Heart right ventricle (tissue), 16 donors: ENCODE results near the gene RGMA. TPM values are rescaled to one million over a fixed set of nuclear protein-coding genes. Genes with fewer than 3 reads are reported as not detected.

Experiments
- ATAC-seq, 8 donors: fragments of 200-7000 bp; cut with Tn5 transposase; one replicate each; pipeline ENCODE4 v1.9.1; 2020; ENCODE audit warnings: mild to moderate bottlenecking in 8 of 8, moderate library complexity in 8 of 8, moderate number of reproducible peaks in 1 of 8
- DNase-seq, 2 donors: peaks; one replicate each; pipeline ENCODE4 v3.0.0-alpha.2; 2020
- H3K27ac ChIP-seq, 10 donors: fragments of 200-600 bp; sonication (generic) in 2 of 10; one replicate each; pipeline versions ENCODE4 v1.5.0 to v1.8.0; 2020 to 2022; ENCODE audit warnings: mild to moderate bottlenecking in 3 of 10
- H3K27me3 ChIP-seq, 7 donors: fragments of 200-600 bp; one replicate each; pipeline ENCODE4 v1.8.0; 2021 to 2022; ENCODE audit warnings: mild to moderate bottlenecking in 2 of 7
- H3K36me3 ChIP-seq, 9 donors: fragments of 200-600 bp; sonication (generic) in 1 of 9; one replicate each; pipeline versions ENCODE4 v1.5.0 to v1.8.0; 2020 to 2022; ENCODE audit warnings: mild to moderate bottlenecking in 2 of 9
- H3K4me1 ChIP-seq, 9 donors: fragments of 200-600 bp; sonication (generic) in 1 of 9; one replicate each; pipeline versions ENCODE4 v1.5.0 to v1.8.0; 2020 to 2022; ENCODE audit warnings: mild to moderate bottlenecking in 4 of 9
- H3K4me3 ChIP-seq, 10 donors: fragments of 200-600 bp; sonication (generic) in 2 of 10; one replicate each; pipeline versions ENCODE4 v1.5.0 to v1.8.0; 2020 to 2022; ENCODE audit warnings: mild to moderate bottlenecking in 7 of 10, moderate library complexity in 2 of 10
- H3K9me3 ChIP-seq, 11 donors: fragments of 200-600 bp in 10 of 11; sonication (generic) in 2 of 11; one replicate each; pipeline versions ENCODE4 v1.5.0 to v1.8.0; 2013 to 2022; ENCODE audit warnings: mild to moderate bottlenecking in 2 of 11, control low read depth in 1 of 11, moderate library complexity in 1 of 11
- WGBS, 2 donors: extraction: QIAGEN DNeasy Blood & Tissue Kit; methylation state at CpG; one replicate each; pipeline ENCODE4 v1.1.7; 2013; ENCODE audit warnings: inconsistent platforms in 1 of 2; 5-methylcytosine and 5-hydroxymethylcytosine counted together
- intact Hi-C, 10 donors: fragments of 100-400 bp; cut with DNase I; formaldehyde crosslinking; loops; one replicate each; pipeline versions ENCODE4 v1.11.1 to v1.14.2; 2022
- polyA plus RNA-seq, 2 donors: library from polyadenylated mRNA; stranded (reverse); fragments of 200-250 nt; gene quantifications; one replicate each; pipeline ENCODE4 v1.2.3, GENCODE V29; 2013
- total RNA-seq, 10 donors: library from RNA; stranded (reverse); fragmentation: NEBNext Ultra II Directional in 3 of 10; extraction: Animal tissue kit (Norgen Biotek cat#: 25700) in 3 of 10; gene quantifications; one replicate each; pipeline versions ENCODE4 v1.2.1 to v1.2.4, GENCODE V29; 2021 to 2023
- TF ChIP-seq, protein P1 (sequence below), 9 donors: fragments of 200-600 bp; sonication (generic) in 2 of 9; IDR thresholded peaks; one replicate each; pipeline versions ENCODE4 v1.5.0 to v1.8.0; 2021 to 2022; ENCODE audit warnings: antibody characterized with exemption in 9 of 9, mild to moderate bottlenecking in 5 of 9, moderate library complexity in 1 of 9
- donor health status: Arrhythmogenic right ventricular cardiomyopathy.
- donor health status: ischemic (EF 13 %, LVEDD 7.1; RV severe dilation, severe dysfunction).
- donor health status: healthy with polysubstance abuse.
- donor health status: DM: no; HTN: yes; CAD: no.
- donor health status: DM: no; HTN: no; CAD: no.
- donor health status: ischemic (EF 25% LVEDD 6.9; RV normal size, moderate dysfunction).
- donor health status: ischemic (EF 25% LVEDD 5.7; RV mildly dilated, moderate dysfunction).
- donor health status: healthy.
- donor health status: DM: yes; HTN: yes; CAD: no.
- donor health status: Ischemic cardiomyopathy.
- donor health status: ischemic (EF 35%, LVEDD 5.7; RV mildly dilated, moderate dysfunction).
- donor health status: nonischemic (EF 11% LVEDD 7.7; RV severe dilation, severe dysfunction).
- donor health status: DM: yes; HTN: yes; CAD: no.
- donor health status: PGD.
- donor health status: ischemic (EF 29% LVEDD 5.4; RV normal size, mild dysfunction).
- donor health status: nonischemic (EF 23%, LVEDD 6.1; RV moderate dilation, normal function).

The RGMA gene
- total and polyA plus RNA-seq, 12 donors, result 4.9 to 33.8 (median 10.7) TPM

DNA sequence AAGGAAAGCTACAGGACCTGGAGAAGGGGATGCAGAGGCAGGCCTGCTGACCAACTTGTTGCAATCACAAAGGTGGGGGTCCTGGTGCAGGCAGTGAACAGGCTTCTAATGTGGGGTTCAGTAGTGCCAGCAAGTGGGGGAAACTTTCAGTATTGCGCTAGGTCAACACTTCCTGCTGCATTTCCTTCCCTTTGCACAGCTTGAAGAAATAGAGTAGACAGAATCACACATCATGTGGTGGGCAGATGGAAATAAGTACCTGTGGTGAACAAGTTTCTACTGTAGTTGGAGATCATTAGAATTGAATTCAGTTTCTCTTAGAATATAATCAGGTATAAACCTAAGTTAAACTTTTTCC, 63.4 kb downstream of the RGMA start:
- Histone ChIP-seq H3K4me1 (peaks cover 19 to 92% (median 49%) of the 10 kb centered on the region in 9 donors), H3K27ac (peak overlapping the region in 2 of 10 donors; percentile 42 to 89), H3K27me3 (no peaks in the 10 kb centered on the region), H3K36me3 (peaks cover 0 to 75% (median 27%) of the 10 kb centered on the region in 9 donors), H3K9me3 (no peaks in the 10 kb centered on the region), H3K4me3 (no peak overlapping the region)
- TF ChIP-seq, protein P1, sequence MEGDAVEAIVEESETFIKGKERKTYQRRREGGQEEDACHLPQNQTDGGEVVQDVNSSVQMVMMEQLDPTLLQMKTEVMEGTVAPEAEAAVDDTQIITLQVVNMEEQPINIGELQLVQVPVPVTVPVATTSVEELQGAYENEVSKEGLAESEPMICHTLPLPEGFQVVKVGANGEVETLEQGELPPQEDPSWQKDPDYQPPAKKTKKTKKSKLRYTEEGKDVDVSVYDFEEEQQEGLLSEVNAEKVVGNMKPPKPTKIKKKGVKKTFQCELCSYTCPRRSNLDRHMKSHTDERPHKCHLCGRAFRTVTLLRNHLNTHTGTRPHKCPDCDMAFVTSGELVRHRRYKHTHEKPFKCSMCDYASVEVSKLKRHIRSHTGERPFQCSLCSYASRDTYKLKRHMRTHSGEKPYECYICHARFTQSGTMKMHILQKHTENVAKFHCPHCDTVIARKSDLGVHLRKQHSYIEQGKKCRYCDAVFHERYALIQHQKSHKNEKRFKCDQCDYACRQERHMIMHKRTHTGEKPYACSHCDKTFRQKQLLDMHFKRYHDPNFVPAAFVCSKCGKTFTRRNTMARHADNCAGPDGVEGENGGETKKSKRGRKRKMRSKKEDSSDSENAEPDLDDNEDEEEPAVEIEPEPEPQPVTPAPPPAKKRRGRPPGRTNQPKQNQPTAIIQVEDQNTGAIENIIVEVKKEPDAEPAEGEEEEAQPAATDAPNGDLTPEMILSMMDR (IDR thresholded peaks at IDR 0.05), result no peak
- DNase-seq (no peak), ATAC-seq (no peak)
- intact Hi-C loops, result loop anchor here in 1 of 10 donors (10.0 kb wide), 1 partner anchor 231 kb away; no protein-coding TSS in a partner anchor
- 73 to 83% methylated on average over 1 of the region's 1 CpG for WGBS, 2 donors

DNA sequence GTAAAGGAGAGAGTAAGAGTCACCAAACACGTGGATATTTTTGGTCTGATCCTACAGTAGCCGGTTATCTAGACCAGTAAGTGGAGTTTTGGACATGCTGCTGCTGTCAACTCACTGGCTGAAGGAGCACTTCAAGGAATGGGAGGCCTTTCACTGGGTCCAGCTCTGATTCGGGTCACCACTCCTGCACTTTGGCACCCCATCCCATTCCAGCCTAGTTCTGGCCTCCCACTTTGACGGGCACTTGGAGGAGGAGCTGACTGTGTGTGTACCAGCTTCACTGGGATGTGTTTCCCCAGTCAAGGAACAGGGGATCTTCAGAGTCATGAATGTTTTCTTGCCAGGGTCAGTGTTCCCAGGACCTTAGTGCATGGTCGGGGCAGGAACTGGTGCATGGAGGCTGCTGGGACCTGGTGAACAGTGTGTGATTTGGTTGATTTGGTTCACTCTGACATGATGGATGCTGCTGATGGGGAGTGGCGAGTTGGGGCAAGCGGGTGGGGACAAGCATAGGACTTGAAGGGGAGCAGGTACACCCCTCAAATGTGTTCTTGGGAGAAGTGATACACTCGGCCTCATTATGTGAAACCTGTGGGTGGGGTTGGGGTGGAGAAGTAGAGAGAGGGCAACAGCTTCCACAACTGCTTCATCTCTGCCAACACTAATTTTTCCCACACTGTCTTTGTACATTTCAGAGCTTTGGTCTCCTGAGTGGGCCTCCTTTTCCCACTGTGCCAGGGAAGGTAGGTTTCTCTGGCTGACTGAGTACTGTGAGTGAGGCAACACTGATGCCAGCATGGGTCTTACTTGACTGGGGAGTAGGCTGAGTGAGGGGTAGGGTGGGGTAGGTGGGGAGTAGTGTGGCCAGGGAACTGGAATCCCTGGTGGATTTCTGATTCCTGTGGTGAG, 64.0 kb downstream of the RGMA start:
- Histone ChIP-seq H3K4me3 (no peak overlapping the region), H3K4me1 (peaks cover 15 to 90% (median 43%) of the 10 kb centered on the region in 9 donors), H3K36me3 (peaks cover 0 to 82% (median 33%) of the 10 kb centered on the region in 9 donors), H3K27ac (peak overlapping the region in 2 of 10 donors; percentile 42 to 89), H3K9me3 (no peaks in the 10 kb centered on the region), H3K27me3 (no peaks in the 10 kb centered on the region)
- intact Hi-C loops, result loop anchor here in 1 of 10 donors (10.0 kb wide), 1 partner anchor 230 kb away; no protein-coding TSS in a partner anchor
- 67 to 80% methylated on average over 8 of the region's 8 CpGs for WGBS, 2 donors
- DNase-seq, result no peak
- ATAC-seq, result peak in 1 of 8 donors; percentile 5
- TF ChIP-seq, protein P1 (IDR thresholded peaks at IDR 0.05), result no peak

DNA sequence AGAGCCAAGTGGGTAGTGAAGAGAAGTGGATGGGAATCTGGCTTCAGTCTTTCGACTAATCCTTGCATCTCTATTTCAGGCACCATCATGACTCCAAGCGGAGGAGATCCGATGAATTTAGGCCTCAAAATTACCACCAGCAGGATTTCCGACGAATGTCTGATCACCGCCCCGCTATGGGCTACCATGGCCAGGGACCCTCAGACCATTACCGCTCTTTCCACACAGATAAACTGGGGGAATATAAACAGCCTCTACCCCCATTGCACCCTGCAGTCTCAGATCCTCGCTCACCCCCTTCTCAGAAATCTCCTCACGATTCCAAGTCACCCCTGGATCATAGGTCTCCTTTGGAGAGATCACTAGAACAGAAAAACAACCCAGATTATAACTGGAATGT, 64.7 kb downstream of the RGMA start:
- H3K27me3 ChIP-seq, result no peaks in the 10 kb centered on the region
- no peak for ATAC-seq
- peaks cover 11 to 83% (median 36%) of the 10 kb centered on the region in 9 donors for H3K4me1 ChIP-seq
- TF ChIP-seq, protein P1 (IDR thresholded peaks at IDR 0.05), result no peak
- no peak overlapping the region for H3K4me3 ChIP-seq
- peak overlapping the region in 1 of 10 donors; percentile 89 for H3K27ac ChIP-seq
- intact Hi-C loops, result loop anchor here in 1 of 10 donors (10.0 kb wide), 1 partner anchor 229 kb away; no protein-coding TSS in a partner anchor
- 95 to 97% methylated on average over 10 of the region's 10 CpGs for WGBS, 2 donors
- H3K36me3 ChIP-seq, result peaks cover 0 to 88% (median 39%) of the 10 kb centered on the region in 9 donors
- no peaks in the 10 kb centered on the region for H3K9me3 ChIP-seq
- DNase-seq, result no peak

DNA sequence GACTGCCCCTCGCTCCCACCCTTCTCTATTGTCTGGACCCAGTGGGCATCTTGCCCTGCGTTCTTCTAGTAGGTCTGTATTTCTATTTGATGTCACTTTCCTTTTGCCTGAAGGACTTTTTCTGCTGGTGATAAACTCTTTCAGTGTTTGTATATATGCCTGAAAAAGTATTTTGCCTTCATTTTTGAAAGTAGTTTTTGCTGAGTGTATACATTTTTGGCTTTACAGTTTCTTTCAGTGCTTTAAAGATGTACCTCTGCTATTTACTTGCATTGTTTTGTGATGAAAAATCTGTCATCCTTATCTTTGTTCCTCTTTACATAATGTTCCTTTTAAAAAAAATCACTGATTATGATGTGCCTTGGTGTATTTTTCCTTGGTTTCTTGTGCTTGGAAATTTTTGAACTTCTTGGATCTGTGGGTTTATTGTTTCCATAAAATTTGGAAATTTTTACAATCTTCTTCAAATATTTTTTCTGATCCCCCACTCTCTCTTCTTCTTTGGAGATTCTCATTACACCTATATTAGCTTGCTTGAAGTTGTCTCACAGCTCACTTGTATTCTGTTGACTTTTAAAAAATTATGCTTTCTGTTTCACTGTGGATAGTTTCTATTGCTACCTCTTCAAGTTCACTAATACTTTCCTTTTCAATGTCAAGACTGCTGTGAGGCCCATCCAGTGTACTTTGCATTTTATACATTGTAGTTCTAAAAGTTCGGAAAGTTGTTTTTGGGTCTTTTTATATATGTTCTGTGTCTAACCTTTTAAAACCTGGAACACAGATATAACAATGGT, 67.8 kb downstream of the RGMA start:
- H3K27me3 ChIP-seq, result no peaks in the 10 kb centered on the region
- H3K27ac ChIP-seq, result peak overlapping the region in 1 of 10 donors; percentile 11
- no peak overlapping the region for H3K4me3 ChIP-seq
- H3K4me1 ChIP-seq, result peaks cover 0 to 57% (median 6%) of the 10 kb centered on the region in 9 donors
- intact Hi-C loops, result loop anchor here in 1 of 10 donors (10.0 kb wide), 1 partner anchor 226 kb away; no protein-coding TSS in a partner anchor
- DNase-seq, result no peak
- no peak for ATAC-seq
- peaks cover 0 to 100% (median 68%) of the 10 kb centered on the region in 9 donors for H3K36me3 ChIP-seq
- 94 to 96% methylated on average over 3 of the region's 3 CpGs for WGBS, 2 donors
- no peaks in the 10 kb centered on the region for H3K9me3 ChIP-seq
- TF ChIP-seq, protein P1 (IDR thresholded peaks at IDR 0.05), result no peak
